Neutrophil (primary cell): ENCODE data around the gene LGALS1.

Source experiments
- H3K27ac ChIP-seq: fragments of 200-600 bp; sonication (generic); 2 replicates; pipeline ENCODE4 v1.5.1; 2016; ENCODE audit warnings: mild to moderate bottlenecking, moderate library complexity
- H3K27me3 ChIP-seq: fragments of 200-600 bp; sonication (generic); 2 replicates; pipeline ENCODE4 v1.6.0; 2016; ENCODE audit warnings: mild to moderate bottlenecking
- H3K36me3 ChIP-seq: fragments of 200-600 bp; sonication (generic); 2 replicates; pipeline ENCODE4 v1.5.1; 2017
- H3K4me1 ChIP-seq, 2 experiments: fragments of 200-600 bp in 1 of 2; sonication (generic) in 1 of 2; 1 replicate in 1 of 2; 2 replicates in 1 of 2; pipeline versions ENCODE4 v1.5.1 to v1.6.1; 2013 to 2016; ENCODE audit warnings: low read depth in 1 of 2, low read length in 1 of 2, mild to moderate bottlenecking in 1 of 2, moderate library complexity in 1 of 2; ENCODE audit not compliant: control insufficient read depth in 1 of 2, insufficient read depth in 1 of 2
- H3K4me3 ChIP-seq, 2 experiments: fragments of 200-600 bp in 1 of 2; sonication (generic) in 1 of 2; 1 replicate in 1 of 2; 2 replicates in 1 of 2; pipeline ENCODE4 v1.5.1; 2013 to 2016; ENCODE audit warnings: low read depth in 1 of 2, low read length in 1 of 2, mild to moderate bottlenecking in 1 of 2, moderate library complexity in 1 of 2
- H3K9me3 ChIP-seq: fragments of 200-600 bp; sonication (generic); 2 replicates; pipeline ENCODE4 v1.5.1; 2016
- TF ChIP-seq, protein P1 (sequence below): fragments of 200-600 bp; sonication (generic); IDR thresholded peaks from 2 replicates; pipeline ENCODE4 v1.5.1; 2016; ENCODE audit warnings: antibody characterized with exemption

The LGALS1 gene

DNA sequence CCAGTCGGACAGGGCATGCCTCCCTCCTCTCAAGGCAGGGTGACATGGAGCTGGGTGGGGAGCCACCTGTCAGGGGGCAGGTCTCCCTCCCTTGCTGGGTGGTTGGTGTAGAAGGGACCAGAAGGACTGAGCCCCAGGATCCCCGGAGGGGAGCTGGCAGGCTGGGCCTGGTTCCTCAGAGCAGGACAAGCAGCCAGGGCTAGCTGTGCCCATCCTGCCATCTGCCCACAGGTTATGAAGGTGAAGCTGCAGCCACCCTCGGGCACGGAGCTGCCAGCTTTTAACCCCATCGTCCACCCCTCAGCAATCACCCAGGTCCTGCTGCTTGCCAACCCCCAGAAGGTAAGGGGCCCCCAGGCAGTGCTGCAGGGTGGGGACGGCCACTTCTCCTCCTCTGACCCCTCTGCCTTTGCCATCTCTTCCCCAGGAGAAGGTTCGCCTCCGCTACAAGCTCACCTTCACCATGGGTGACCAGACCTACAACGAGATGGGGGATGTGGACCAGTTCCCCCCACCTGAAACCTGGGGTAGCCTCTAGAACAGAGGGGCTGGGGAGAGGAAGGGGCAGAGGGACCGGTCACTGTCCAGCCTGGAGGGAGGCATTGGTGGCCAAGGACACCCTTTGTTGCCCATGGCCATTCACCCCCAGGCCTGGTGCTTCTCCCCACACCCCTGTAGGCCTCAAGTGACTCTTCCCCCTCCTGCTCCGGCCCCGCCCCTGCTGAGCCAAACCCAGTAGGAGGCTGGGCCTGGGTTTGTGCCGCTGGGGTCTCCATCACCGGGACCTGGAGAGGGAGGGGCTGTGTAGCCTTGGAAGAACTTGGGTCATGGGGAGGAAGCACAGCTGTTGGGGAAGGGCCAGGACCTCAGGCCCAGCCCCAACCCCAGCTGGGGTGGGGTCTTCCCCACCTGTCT, 43.0 kb upstream of the LGALS1 start:
- H3K27me3 ChIP-seq = no peaks in the 10 kb centered on the region
- peaks cover 31% of the 10 kb centered on the region for H3K36me3 ChIP-seq
- TF ChIP-seq, protein P1, sequence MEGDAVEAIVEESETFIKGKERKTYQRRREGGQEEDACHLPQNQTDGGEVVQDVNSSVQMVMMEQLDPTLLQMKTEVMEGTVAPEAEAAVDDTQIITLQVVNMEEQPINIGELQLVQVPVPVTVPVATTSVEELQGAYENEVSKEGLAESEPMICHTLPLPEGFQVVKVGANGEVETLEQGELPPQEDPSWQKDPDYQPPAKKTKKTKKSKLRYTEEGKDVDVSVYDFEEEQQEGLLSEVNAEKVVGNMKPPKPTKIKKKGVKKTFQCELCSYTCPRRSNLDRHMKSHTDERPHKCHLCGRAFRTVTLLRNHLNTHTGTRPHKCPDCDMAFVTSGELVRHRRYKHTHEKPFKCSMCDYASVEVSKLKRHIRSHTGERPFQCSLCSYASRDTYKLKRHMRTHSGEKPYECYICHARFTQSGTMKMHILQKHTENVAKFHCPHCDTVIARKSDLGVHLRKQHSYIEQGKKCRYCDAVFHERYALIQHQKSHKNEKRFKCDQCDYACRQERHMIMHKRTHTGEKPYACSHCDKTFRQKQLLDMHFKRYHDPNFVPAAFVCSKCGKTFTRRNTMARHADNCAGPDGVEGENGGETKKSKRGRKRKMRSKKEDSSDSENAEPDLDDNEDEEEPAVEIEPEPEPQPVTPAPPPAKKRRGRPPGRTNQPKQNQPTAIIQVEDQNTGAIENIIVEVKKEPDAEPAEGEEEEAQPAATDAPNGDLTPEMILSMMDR = no peak
- peaks cover 45 to 66% of the 10 kb centered on the region in 2 experiments for H3K4me1 ChIP-seq
- peak overlapping the region; percentile 95 for H3K27ac ChIP-seq
- H3K4me3 ChIP-seq = peak overlapping the region in 1 of 2 experiments; percentile 49
- H3K9me3 ChIP-seq = no peaks in the 10 kb centered on the region

DNA sequence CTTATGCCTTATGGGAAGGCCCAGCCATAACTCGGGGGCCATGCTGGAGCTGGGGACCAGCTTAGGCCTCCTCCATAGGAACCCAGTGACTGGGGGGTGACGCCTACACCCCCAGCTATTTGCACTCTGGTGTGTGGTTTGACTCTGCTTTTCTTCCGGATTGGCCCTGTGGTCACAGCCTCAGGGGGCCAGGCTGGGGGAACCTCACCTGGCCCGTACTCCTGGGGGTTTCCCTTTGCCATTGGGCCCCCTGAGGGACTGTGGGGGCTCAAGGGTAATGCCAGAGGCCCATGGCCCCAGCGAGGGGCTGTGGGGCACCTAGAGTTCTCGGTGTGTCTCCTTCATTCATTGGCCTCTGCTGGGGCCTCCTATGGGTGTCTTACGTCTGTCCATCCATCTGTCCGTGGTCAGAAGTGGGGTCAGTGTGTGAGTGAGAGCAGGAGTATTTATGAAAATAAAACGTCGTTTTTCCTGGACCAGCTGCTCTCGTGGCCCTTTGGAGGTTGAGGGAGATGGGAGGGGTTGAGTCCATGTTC, 42.3 kb upstream of the LGALS1 start:
- TF ChIP-seq, protein P1 = no peak
- Histone ChIP-seq H3K4me3 (peak overlapping the region; percentile 43 to 49), H3K4me1 (peaks cover 38 to 65% of the 10 kb centered on the region in 2 experiments), H3K27ac (peak overlapping the region; percentile 95), H3K36me3 (peaks cover 31% of the 10 kb centered on the region), H3K9me3 (no peaks in the 10 kb centered on the region), H3K27me3 (no peaks in the 10 kb centered on the region)

DNA sequence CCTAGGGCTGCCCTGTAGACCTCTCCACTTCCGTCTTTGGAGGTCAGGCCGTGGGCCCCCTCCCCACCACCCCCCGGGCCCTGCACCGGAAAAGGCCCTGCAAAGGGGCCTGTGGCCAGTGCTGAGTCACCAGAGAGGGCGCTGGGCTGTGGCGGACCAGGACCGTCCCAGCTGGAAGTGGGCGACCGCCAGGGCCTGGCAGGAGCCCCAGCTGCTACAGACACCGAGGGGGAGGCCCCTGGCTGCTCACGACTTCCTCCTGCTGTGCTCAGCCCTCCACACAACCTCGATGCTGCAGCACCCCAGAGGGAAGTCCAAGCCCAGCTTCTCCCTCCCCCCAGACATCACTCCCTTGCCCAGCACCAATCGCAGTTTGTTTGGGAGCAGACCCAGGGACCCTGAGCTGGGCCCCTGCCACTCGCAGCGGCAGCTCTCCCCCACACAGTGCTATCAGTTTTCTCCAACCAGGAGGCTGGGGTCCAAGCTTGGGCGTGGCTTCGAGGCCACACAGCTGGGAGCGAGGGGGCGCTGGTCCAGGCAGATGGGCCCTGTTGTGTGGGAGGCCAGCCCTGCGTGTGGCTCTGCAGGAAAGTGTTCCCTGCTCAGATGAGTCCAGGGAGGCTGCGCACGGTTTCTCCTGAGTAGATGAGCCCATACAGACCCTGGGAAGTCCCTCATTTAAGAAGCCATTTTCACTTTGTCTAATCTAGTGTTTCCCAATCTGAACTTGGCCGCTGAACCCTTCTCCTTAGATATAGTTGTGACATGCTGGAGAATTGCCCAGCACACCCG, 41.6 kb upstream of the LGALS1 start:
- TF ChIP-seq, protein P1 = peak; percentile 43
- peak overlapping the region; percentile 43 to 49 for H3K4me3 ChIP-seq
- H3K4me1 ChIP-seq = peaks cover 44 to 65% of the 10 kb centered on the region in 2 experiments
- no peaks in the 10 kb centered on the region for H3K27me3 ChIP-seq
- no peaks in the 10 kb centered on the region for H3K9me3 ChIP-seq
- H3K27ac ChIP-seq = peak overlapping the region; percentile 95
- H3K36me3 ChIP-seq = peaks cover 31% of the 10 kb centered on the region

DNA sequence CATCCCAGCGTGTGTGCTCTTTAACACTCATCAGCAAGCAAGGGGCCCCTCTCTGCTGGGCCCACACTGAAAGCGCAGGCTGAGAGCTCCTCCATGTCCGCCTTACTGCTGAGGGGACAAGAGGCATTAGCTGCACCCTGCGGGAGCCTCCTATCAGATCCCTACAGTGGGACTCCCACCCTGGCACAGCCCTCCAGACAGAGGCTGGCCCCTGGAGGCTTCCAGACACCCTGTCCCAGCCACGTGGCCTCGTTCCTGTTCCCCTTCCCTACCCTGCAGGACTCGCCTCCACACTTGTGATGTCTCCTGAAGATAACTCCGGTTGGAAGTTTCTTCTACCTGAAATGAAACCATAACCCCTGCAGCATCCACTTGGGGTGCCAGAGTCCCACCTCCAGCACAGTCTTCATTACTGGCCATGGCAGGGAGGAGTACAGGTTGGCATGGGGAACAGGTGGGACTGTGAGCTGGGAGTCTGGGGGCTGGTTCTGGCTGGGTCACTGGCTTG, 41.0 kb upstream of the LGALS1 start:
- peaks cover 49 to 71% of the 10 kb centered on the region in 2 experiments for H3K4me1 ChIP-seq
- TF ChIP-seq, protein P1 = peak; percentile 11
- H3K27ac ChIP-seq = peak overlapping the region; percentile 95
- no peaks in the 10 kb centered on the region for H3K9me3 ChIP-seq
- peak overlapping the region; percentile 43 to 49 for H3K4me3 ChIP-seq
- peaks cover 24% of the 10 kb centered on the region for H3K36me3 ChIP-seq
- H3K27me3 ChIP-seq = no peaks in the 10 kb centered on the region

DNA sequence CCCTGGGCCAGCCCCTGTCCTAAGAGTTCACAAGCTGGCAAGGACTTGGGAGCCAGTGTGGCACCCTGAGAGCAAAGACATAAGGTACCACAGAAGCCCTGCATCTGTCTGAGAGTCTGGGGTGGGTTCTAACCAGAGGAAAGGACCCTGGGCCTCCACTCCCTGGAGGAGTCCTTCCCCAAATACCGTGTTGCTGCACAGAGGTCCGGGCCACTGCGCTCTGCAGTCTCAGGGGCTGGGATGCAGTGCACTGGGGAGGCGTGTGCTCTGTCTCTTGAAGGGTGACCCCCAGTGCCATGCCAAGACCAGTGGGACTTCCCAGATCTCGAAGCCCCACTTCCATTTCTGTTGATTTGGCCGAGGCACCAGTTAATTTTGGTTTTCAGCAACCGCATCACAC, 40.3 kb upstream of the LGALS1 start:
- Histone ChIP-seq H3K4me1 (peaks cover 51 to 76% of the 10 kb centered on the region in 2 experiments), H3K4me3 (no peak overlapping the region), H3K9me3 (no peaks in the 10 kb centered on the region), H3K27me3 (no peaks in the 10 kb centered on the region), H3K36me3 (peaks cover 17% of the 10 kb centered on the region), H3K27ac (peak overlapping the region; percentile 95)
- TF ChIP-seq, protein P1 = no peak
